Hematopoietic multipotent progenitor cell treated with erythropoietin and hydrocortisone succinate and interleukin-3 and kit ligand, for 6 days (in vitro differentiated cells): Measurements from ENCODE around the gene RSAD1.

Source experiments
- DNase-seq: peaks from one replicate; pipeline ENCODE4 v3.0.0-alpha.2; 2015

The RSAD1 gene

GRCh38 chr17:50498021-50498874, 19.6 kb downstream of the RSAD1 start:
- DNase-seq, result no peak

GRCh38 chr17:50499270-50499669, 20.6 kb downstream of the RSAD1 start:
- DNase-seq, result no peak

- DNase-seq, result no peak
Observed at GRCh38 chr17:50499721-50500120, 21.1 kb downstream of the RSAD1 start.

- DNase-seq, result peak; percentile 64
Observed at GRCh38 chr17:50501054-50501453, 22.4 kb downstream of the RSAD1 start.

GRCh38 chr17:50502301-50502990, 23.8 kb downstream of the RSAD1 start:
- no peak for DNase-seq

- no peak for DNase-seq
Observed at GRCh38 chr17:50505591-50506130, 27.0 kb downstream of the RSAD1 start.

- DNase-seq, result no peak
Observed at GRCh38 chr17:50506298-50506697, 27.6 kb downstream of the RSAD1 start.

GRCh38 chr17:50507871-50508572, 29.4 kb downstream of the RSAD1 start, which contains the start of gene MYCBPAP:
MYCBPAP (plus strand) TSS chr17:50508439; CDS start chr17:50508675, 236 bp downstream.
- peak; percentile 88 for DNase-seq

GRCh38 chr17:50508573-50509460, 30.2 kb downstream of the RSAD1 start:
- DNase-seq, result no peak

- DNase-seq, result no peak
Observed at GRCh38 chr17:50511058-50511457, 32.4 kb downstream of the RSAD1 start.

GRCh38 chr17:50513495-50513894, 34.8 kb downstream of the RSAD1 start:
- DNase-seq, result no peak

GRCh38 chr17:50514388-50514787, 35.7 kb downstream of the RSAD1 start:
- no peak for DNase-seq

- peak; percentile 32 for DNase-seq
Observed at GRCh38 chr17:50514936-50515702, 36.5 kb downstream of the RSAD1 start.

GRCh38 chr17:50517011-50517410, 38.4 kb downstream of the RSAD1 start:
- no peak for DNase-seq

- DNase-seq, result no peak
Observed at GRCh38 chr17:50517504-50518383, 39.1 kb downstream of the RSAD1 start.

GRCh38 chr17:50518384-50519023, 39.8 kb downstream of the RSAD1 start:
- DNase-seq, result no peak

- DNase-seq, result no peak
Observed at GRCh38 chr17:50519141-50519834, 40.6 kb downstream of the RSAD1 start.

GRCh38 chr17:50520483-50520882, 41.8 kb downstream of the RSAD1 start:
- DNase-seq, result no peak

GRCh38 chr17:50521514-50521913, 42.9 kb downstream of the RSAD1 start:
- DNase-seq, result no peak
